RWPE2 (cell line): ENCODE data around the gene GJA1.

Experiments
- ATAC-seq: fragments of 200-7000 bp; cut with Tn5 transposase; 3 replicates; pipeline ENCODE4 v1.9.1; 2021; ENCODE audit warnings: low read depth
- DNase-seq: peaks from one replicate; pipeline ENCODE4 v3.0.0-alpha.2; 2020; ENCODE audit warnings: low spot score
- H3K27ac ChIP-seq: fragments of 450-650 bp; 2 replicates; pipeline ENCODE4 v1.5.1; 2017; ENCODE audit warnings: mild to moderate bottlenecking; ENCODE audit not compliant: poor library complexity, severe bottlenecking
- H3K27me3 ChIP-seq: fragments of 250-450 bp; sonication (Bioruptor Pico); 2 replicates; pipeline ENCODE4 v1.5.1; 2021; ENCODE audit warnings: mild to moderate bottlenecking, moderate library complexity; ENCODE audit not compliant: insufficient read depth, poor library complexity, severe bottlenecking
- H3K36me3 ChIP-seq: fragments of 250-450 bp; sonication (Bioruptor Pico); 2 replicates; pipeline ENCODE4 v1.5.1; 2020; ENCODE audit warnings: low read depth, mild to moderate bottlenecking, moderate library complexity
- H3K4me1 ChIP-seq: fragments of 250-450 bp; sonication (Bioruptor Pico); 2 replicates; pipeline ENCODE4 v1.5.1; 2021; ENCODE audit warnings: mild to moderate bottlenecking, moderate library complexity; ENCODE audit not compliant: insufficient read depth, poor library complexity, severe bottlenecking
- H3K4me3 ChIP-seq: fragments of 250-450 bp; sonication (Bioruptor Pico); 2 replicates; pipeline ENCODE4 v1.5.1; 2021; ENCODE audit warnings: mild to moderate bottlenecking, moderate library complexity; ENCODE audit not compliant: severe bottlenecking
- H3K9me3 ChIP-seq: fragments of 250-450 bp; sonication (Bioruptor Pico); 2 replicates; pipeline ENCODE4 v1.5.1; 2021; ENCODE audit warnings: mild to moderate bottlenecking, moderate library complexity; ENCODE audit not compliant: severe bottlenecking
- CTCF ChIP-seq: fragments of 450-650 bp; IDR thresholded peaks from one replicate; pipeline ENCODE4 v1.5.1; 2017; ENCODE audit warnings: mild to moderate bottlenecking, moderate library complexity; ENCODE audit not compliant: poor library complexity, severe bottlenecking

GJA1 gene

GRCh38 chr6:121398127-121398526 lies 37.3 kb upstream of the GJA1 start:
- no peaks in the 10 kb centered on the region for H3K27me3 ChIP-seq
- H3K4me3 ChIP-seq, result no peak overlapping the region
- no peak for DNase-seq
- ATAC-seq, result no peak
- H3K27ac ChIP-seq, result no peak overlapping the region
- no peaks in the 10 kb centered on the region for H3K36me3 ChIP-seq
- no peaks in the 10 kb centered on the region for H3K9me3 ChIP-seq
- no peaks in the 10 kb centered on the region for H3K4me1 ChIP-seq
- no peak for TF ChIP-seq CTCF

- no peak overlapping the region for H3K27ac ChIP-seq
- ATAC-seq (no peak), DNase-seq (no peak)
- H3K4me1 ChIP-seq, result no peaks in the 10 kb centered on the region
- TF ChIP-seq CTCF, result no peak
- H3K36me3 ChIP-seq, result no peaks in the 10 kb centered on the region
- no peaks in the 10 kb centered on the region for H3K9me3 ChIP-seq
- H3K27me3 ChIP-seq, result no peaks in the 10 kb centered on the region
- no peak overlapping the region for H3K4me3 ChIP-seq
These were observed 35.5 kb upstream of the GJA1 start for GRCh38 chr6:121399966-121400365.

- H3K9me3 ChIP-seq, result no peaks in the 10 kb centered on the region
- no peaks in the 10 kb centered on the region for H3K27me3 ChIP-seq
- TF ChIP-seq CTCF, result no peak
- H3K4me1 ChIP-seq, result no peaks in the 10 kb centered on the region
- H3K27ac ChIP-seq, result no peak overlapping the region
- no peaks in the 10 kb centered on the region for H3K36me3 ChIP-seq
- H3K4me3 ChIP-seq, result no peak overlapping the region
- ATAC-seq (no peak), DNase-seq (no peak)
These were observed 31.5 kb upstream of the GJA1 start for GRCh38 chr6:121403964-121404363.

GRCh38 chr6:121405306-121405705 lies 30.1 kb upstream of the GJA1 start:
- Histone ChIP-seq H3K4me3 (no peak overlapping the region), H3K4me1 (no peaks in the 10 kb centered on the region), H3K27me3 (no peaks in the 10 kb centered on the region), H3K27ac (no peak overlapping the region), H3K36me3 (no peaks in the 10 kb centered on the region), H3K9me3 (no peaks in the 10 kb centered on the region)
- TF ChIP-seq CTCF, result no peak
- DNase-seq (no peak), ATAC-seq (no peak)

GRCh38 chr6:121408321-121408720 lies 27.1 kb upstream of the GJA1 start:
- Histone ChIP-seq H3K9me3 (no peaks in the 10 kb centered on the region), H3K4me3 (no peak overlapping the region), H3K27me3 (no peaks in the 10 kb centered on the region), H3K27ac (no peak overlapping the region), H3K4me1 (no peaks in the 10 kb centered on the region), H3K36me3 (no peaks in the 10 kb centered on the region)
- TF ChIP-seq CTCF, result no peak
- DNase-seq (no peak), ATAC-seq (no peak)
